ENCODE results near the gene STAC3.

The STAC3 gene

GRCh38 chr12:57235017-57235727 is 15.8 kb downstream of the STAC3 start (continued):
- TF ChIP-seq ZNF692 (tag by site-specific recombination; IDR thresholded peaks at IDR 0.05) (peak; percentile 92), REPIN1 (tag by site-specific recombination; IDR thresholded peaks at IDR 0.05; ENCODE audit: low read depth) (no peak), ZNF623 (tag by site-specific recombination; IDR thresholded peaks at IDR 0.05) (no peak), ZNF18 (tag by site-specific recombination; IDR thresholded peaks at IDR 0.05) (no peak), ZBTB21 (tag by site-specific recombination; IDR thresholded peaks at IDR 0.05) (no peak), SALL2 (tag by site-specific recombination; IDR thresholded peaks at IDR 0.05; ENCODE audit: borderline replicate concordance) (no peak), PRDM2 (tag by site-specific recombination; IDR thresholded peaks at IDR 0.05; ENCODE audit: borderline replicate concordance) (no peak), ZNF10 (tag by site-specific recombination; IDR thresholded peaks at IDR 0.05) (no peak), ZBTB44 (tag by site-specific recombination; IDR thresholded peaks at IDR 0.05) (no peak), ZNF626 (tag by site-specific recombination; IDR thresholded peaks at IDR 0.05) (no peak), ZNF433 (tag by site-specific recombination; IDR thresholded peaks at IDR 0.05; ENCODE audit: low read depth) (no peak), ZNF341 (tag by site-specific recombination; IDR thresholded peaks at IDR 0.05; ENCODE audit: low read depth) (peak; percentile 87), ZNF776 (tag by site-specific recombination; IDR thresholded peaks at IDR 0.05; ENCODE audit: borderline replicate concordance) (no peak), ZFP3 (tag by site-specific recombination; IDR thresholded peaks at IDR 0.05; ENCODE audit: low read depth) (no peak), ZNF148 (tag by site-specific recombination; IDR thresholded peaks at IDR 0.05; ENCODE audit: borderline replicate concordance) (no peak), ZNF510 (tag by site-specific recombination; IDR thresholded peaks at IDR 0.05; ENCODE audit: insufficient replicate concordance) (no peak), ZNF660 (tag by site-specific recombination; IDR thresholded peaks at IDR 0.05) (no peak), ZNF596 (tag by site-specific recombination; IDR thresholded peaks at IDR 0.05) (no peak), ZNF747 (tag by site-specific recombination; IDR thresholded peaks at IDR 0.05) (no peak), ZNF157 (tag by site-specific recombination; IDR thresholded peaks at IDR 0.05) (no peak), ZNF624 (tag by site-specific recombination; IDR thresholded peaks at IDR 0.05) (no peak)
- TF ChIP-seq, protein P1, sequence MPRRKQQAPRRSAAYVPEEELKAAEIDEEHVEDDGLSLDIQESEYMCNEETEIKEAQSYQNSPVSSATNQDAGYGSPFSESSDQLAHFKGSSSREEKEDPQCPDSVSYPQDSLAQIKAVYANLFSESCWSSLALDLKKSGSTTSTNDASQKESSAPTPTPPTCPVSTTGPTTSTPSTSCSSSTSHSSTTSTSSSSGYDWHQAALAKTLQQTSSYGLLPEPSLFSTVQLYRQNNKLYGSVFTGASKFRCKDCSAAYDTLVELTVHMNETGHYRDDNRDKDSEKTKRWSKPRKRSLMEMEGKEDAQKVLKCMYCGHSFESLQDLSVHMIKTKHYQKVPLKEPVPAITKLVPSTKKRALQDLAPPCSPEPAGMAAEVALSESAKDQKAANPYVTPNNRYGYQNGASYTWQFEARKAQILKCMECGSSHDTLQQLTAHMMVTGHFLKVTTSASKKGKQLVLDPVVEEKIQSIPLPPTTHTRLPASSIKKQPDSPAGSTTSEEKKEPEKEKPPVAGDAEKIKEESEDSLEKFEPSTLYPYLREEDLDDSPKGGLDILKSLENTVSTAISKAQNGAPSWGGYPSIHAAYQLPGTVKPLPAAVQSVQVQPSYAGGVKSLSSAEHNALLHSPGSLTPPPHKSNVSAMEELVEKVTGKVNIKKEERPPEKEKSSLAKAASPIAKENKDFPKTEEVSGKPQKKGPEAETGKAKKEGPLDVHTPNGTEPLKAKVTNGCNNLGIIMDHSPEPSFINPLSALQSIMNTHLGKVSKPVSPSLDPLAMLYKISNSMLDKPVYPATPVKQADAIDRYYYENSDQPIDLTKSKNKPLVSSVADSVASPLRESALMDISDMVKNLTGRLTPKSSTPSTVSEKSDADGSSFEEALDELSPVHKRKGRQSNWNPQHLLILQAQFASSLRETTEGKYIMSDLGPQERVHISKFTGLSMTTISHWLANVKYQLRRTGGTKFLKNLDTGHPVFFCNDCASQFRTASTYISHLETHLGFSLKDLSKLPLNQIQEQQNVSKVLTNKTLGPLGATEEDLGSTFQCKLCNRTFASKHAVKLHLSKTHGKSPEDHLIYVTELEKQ (tag by site-specific recombination; IDR thresholded peaks at IDR 0.05; ENCODE audit: borderline replicate concordance) = no peak

Data from HEK293 (cell line).